ENCODE measurements around the gene CLBA1.

Gene CLBA1

GRCh38 chr14:105020815-105021655 is 35.4 kb downstream of the CLBA1 start, which contains the start of gene CDCA4:
Gene CDCA4 (minus strand): TSS chr14:105021083. CDS start chr14:105011929, 9,154 bp downstream.
- peak within 1 kb of the TSS; percentile 96 for H3K4me3 ChIP-seq (ENCODE audit: low read depth, low read length)
- peak within 1 kb of the TSS; percentile 99 for H3K27ac ChIP-seq (ENCODE audit: extremely low read depth, low read depth, low read length)
- H3K9me3 ChIP-seq (ENCODE audit: control insufficient read depth, insufficient read depth, low read depth, low read length) = no peaks in the 10 kb centered on the region
- POLR2A ChIA-PET = interaction anchor here (0.7 to 3.1 kb wide), 15 partner anchors 10 to 69 kb away, joined by 3 to 28 read pairs (median 4); partner anchors contain the start of genes AHNAK2 and CLBA1
- H3K4me1 ChIP-seq (ENCODE audit: control insufficient read depth, insufficient read depth, low read length) = peaks cover 11% of the 10 kb centered on the region
- peaks cover 10 to 25% of the 10 kb centered on the region in 2 experiments; a peak in 2 of 3 replicates for H3K36me3 ChIP-seq (ENCODE audit: control insufficient read depth in 2 of 2, insufficient read depth in 1 of 2, low read length in 2 of 2)
- CTCF ChIA-PET = interaction anchor here (0.7 to 7.1 kb wide), 4 partner anchors 24 to 125 kb away, joined by 3 to 59 read pairs (median 3); no protein-coding TSS in a partner anchor
- TF ChIP-seq ZNF629 (tag by site-specific recombination; IDR thresholded peaks at IDR 0.05) (peak; percentile 37; the same call in 1 of the 2 replicates), SP2 (tag by site-specific recombination; IDR thresholded peaks at IDR 0.05) (peak; percentile 67), ZBTB17 (tag by site-specific recombination; IDR thresholded peaks at IDR 0.05) (peak; percentile 85; the same call in 1 of the 2 replicates), ZNF48 (tag by site-specific recombination; IDR thresholded peaks at IDR 0.05) (no peak), ZNF155 (tag by site-specific recombination; IDR thresholded peaks at IDR 0.05) (no peak), ZNF132 (tag by site-specific recombination; IDR thresholded peaks at IDR 0.05; ENCODE audit: borderline replicate concordance) (no peak), KLF1 (tag by site-specific recombination; IDR thresholded peaks at IDR 0.05) (0 out of 2 replicates have a peak, but pooled peaks have one; percentile 8), KLF10 (tag by site-specific recombination; IDR thresholded peaks at IDR 0.05) (peak; percentile 64; the same call in 1 of the 2 replicates), KLF9 (tag by site-specific recombination; IDR thresholded peaks at IDR 0.05; ENCODE audit: low read depth) (peak; percentile 66; the same call in 1 of the 2 replicates), KLF16 (tag by site-specific recombination; IDR thresholded peaks at IDR 0.05) (0 out of 2 replicates have a peak, but pooled peaks have one; percentile 36), ZBTB21 (tag by site-specific recombination; IDR thresholded peaks at IDR 0.05) (no peak), ZNF660 (tag by site-specific recombination; IDR thresholded peaks at IDR 0.05) (peak; percentile 67), ZSCAN30 (tag by site-specific recombination; IDR thresholded peaks at IDR 0.05) (0 out of 2 replicates have a peak, but pooled peaks have one; percentile 59), MEIS1 (CRISPR knock-in tag; IDR thresholded peaks at IDR 0.05; ENCODE audit: borderline replicate concordance) (peak; percentile 29; the same call in 1 of the 2 replicates), ZNF501 (tag by site-specific recombination; IDR thresholded peaks at IDR 0.05) (0 out of 2 replicates have a peak, but pooled peaks have one; percentile 63), EGR2 (tag by site-specific recombination; IDR thresholded peaks at IDR 0.05; ENCODE audit: low read depth) (no peak), ZNF433 (tag by site-specific recombination; IDR thresholded peaks at IDR 0.05; ENCODE audit: low read depth) (no peak), PBX3 (CRISPR knock-in tag; IDR thresholded peaks at IDR 0.05) (peak; percentile 21; the same call in 1 of the 2 replicates), ZNF223 (tag by site-specific recombination; IDR thresholded peaks at IDR 0.05) (no peak), ZNF571 (tag by site-specific recombination; IDR thresholded peaks at IDR 0.05) (no peak), YY2 (tag by site-specific recombination; IDR thresholded peaks at IDR 0.05) (no peak), ZBTB8A (tag by site-specific recombination; IDR thresholded peaks at IDR 0.05) (peak; percentile 76), ZNF677 (tag by site-specific recombination; IDR thresholded peaks at IDR 0.05) (peak; percentile 47; the same call in 1 of the 2 replicates), ZNF664 (tag by site-specific recombination; IDR thresholded peaks at IDR 0.05) (no peak), HOXC10 (CRISPR knock-in tag; IDR thresholded peaks at IDR 0.05) (no peak), SP7 (tag by site-specific recombination; IDR thresholded peaks at IDR 0.05) (0 out of 2 replicates have a peak, but pooled peaks have one; percentile 48), ZNF266 (tag by site-specific recombination; IDR thresholded peaks at IDR 0.05; ENCODE audit: low read depth) (no peak), ZNF768 (tag by site-specific recombination; IDR thresholded peaks at IDR 0.05) (no peak), ZNF394 (tag by site-specific recombination; IDR thresholded peaks at IDR 0.05; ENCODE audit: borderline replicate concordance) (peak; percentile 32), ZNF596 (tag by site-specific recombination; IDR thresholded peaks at IDR 0.05) (peak; percentile 26; the same call in 1 of the 2 replicates), ZNF561 (tag by site-specific recombination; IDR thresholded peaks at IDR 0.05; ENCODE audit: borderline replicate concordance) (peak; percentile 98), ZNF76 (tag by site-specific recombination; IDR thresholded peaks at IDR 0.05; ENCODE audit: borderline replicate concordance, low read depth) (peak; percentile 42; the same call in 1 of the 2 replicates), KLF8 (tag by site-specific recombination; IDR thresholded peaks at IDR 0.05) (peak; percentile 62)
- TF ChIP-seq, protein P1, sequence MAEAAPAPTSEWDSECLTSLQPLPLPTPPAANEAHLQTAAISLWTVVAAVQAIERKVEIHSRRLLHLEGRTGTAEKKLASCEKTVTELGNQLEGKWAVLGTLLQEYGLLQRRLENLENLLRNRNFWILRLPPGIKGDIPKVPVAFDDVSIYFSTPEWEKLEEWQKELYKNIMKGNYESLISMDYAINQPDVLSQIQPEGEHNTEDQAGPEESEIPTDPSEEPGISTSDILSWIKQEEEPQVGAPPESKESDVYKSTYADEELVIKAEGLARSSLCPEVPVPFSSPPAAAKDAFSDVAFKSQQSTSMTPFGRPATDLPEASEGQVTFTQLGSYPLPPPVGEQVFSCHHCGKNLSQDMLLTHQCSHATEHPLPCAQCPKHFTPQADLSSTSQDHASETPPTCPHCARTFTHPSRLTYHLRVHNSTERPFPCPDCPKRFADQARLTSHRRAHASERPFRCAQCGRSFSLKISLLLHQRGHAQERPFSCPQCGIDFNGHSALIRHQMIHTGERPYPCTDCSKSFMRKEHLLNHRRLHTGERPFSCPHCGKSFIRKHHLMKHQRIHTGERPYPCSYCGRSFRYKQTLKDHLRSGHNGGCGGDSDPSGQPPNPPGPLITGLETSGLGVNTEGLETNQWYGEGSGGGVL (tag by site-specific recombination; IDR thresholded peaks at IDR 0.05) = 0 out of 2 replicates have a peak, but pooled peaks have one; percentile 5
- TF ChIP-seq, protein P2, sequence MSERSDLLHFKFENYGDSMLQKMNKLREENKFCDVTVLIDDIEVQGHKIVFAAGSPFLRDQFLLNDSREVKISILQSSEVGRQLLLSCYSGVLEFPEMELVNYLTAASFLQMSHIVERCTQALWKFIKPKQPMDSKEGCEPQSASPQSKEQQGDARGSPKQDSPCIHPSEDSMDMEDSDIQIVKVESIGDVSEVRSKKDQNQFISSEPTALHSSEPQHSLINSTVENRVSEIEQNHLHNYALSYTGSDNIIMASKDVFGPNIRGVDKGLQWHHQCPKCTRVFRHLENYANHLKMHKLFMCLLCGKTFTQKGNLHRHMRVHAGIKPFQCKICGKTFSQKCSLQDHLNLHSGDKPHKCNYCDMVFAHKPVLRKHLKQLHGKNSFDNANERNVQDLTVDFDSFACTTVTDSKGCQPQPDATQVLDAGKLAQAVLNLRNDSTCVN (tag by site-specific recombination; optimal IDR thresholded peaks at IDR 0.05) = peak; percentile 64
